WTC11 (cell line): ENCODE data around the gene MAGED1.

Experiments used
- JUN ChIP-seq: sonication (generic); formaldehyde crosslinking; IDR thresholded peaks from 2 replicates; pipeline ENCODE4 v1.8.0; 2023; ENCODE audit warnings: mild to moderate bottlenecking, missing genetic modification reagents
- MXD4 ChIP-seq: fragments of 250-450 bp; sonication (Bioruptor Pico); IDR thresholded peaks from 2 replicates; pipeline ENCODE4 v1.8.0; 2021; ENCODE audit warnings: mild to moderate bottlenecking, moderate library complexity, borderline replicate concordance
- NFYB ChIP-seq: sonication (generic); formaldehyde crosslinking; conservative IDR thresholded peaks from 2 replicates; pipeline ENCODE4 v1.8.0; 2022; ENCODE audit warnings: low read depth, missing genetic modification reagents
- SP1 ChIP-seq: sonication (generic); formaldehyde crosslinking; conservative IDR thresholded peaks from 2 replicates; pipeline ENCODE4 v1.8.1; 2022; ENCODE audit warnings: missing genetic modification reagents
- ZNF121 ChIP-seq: sonication (generic); formaldehyde crosslinking; IDR thresholded peaks from 2 replicates; pipeline ENCODE4 v1.8.0; 2023; ENCODE audit warnings: missing genetic modification reagents
- ZNF138 ChIP-seq: sonication (generic); formaldehyde crosslinking; conservative IDR thresholded peaks from 2 replicates; pipeline ENCODE4 v1.8.1; 2022; ENCODE audit warnings: mild to moderate bottlenecking, moderate library complexity, missing genetic modification reagents
- TF ChIP-seq, protein P1 (sequence below): fragments of 200-600 bp; IDR thresholded peaks from 2 replicates; pipeline ENCODE4 v1.8.0; 2022; ENCODE audit warnings: antibody characterized with exemption
- TF ChIP-seq, protein P2 (sequence below): sonication (generic); formaldehyde crosslinking; IDR thresholded peaks from 2 replicates; pipeline ENCODE4 v1.8.0; 2022; ENCODE audit warnings: mild to moderate bottlenecking, missing genetic modification reagents
- TF ChIP-seq, protein P3 (sequence below): sonication (generic); formaldehyde crosslinking; conservative IDR thresholded peaks from 2 replicates; pipeline ENCODE4 v1.8.1; 2022; ENCODE audit warnings: mild to moderate bottlenecking, missing genetic modification reagents
- TF ChIP-seq, protein P4 (sequence below): sonication (generic); formaldehyde crosslinking; IDR thresholded peaks from 2 replicates; pipeline ENCODE4 v1.8.1; 2022; ENCODE audit warnings: low read depth, missing genetic modification reagents, borderline replicate concordance
- TF ChIP-seq, protein P5 (sequence below): sonication (generic); formaldehyde crosslinking; IDR thresholded peaks from 2 replicates; pipeline ENCODE4 v1.8.0; 2023; ENCODE audit warnings: mild to moderate bottlenecking, missing genetic modification reagents

DNA sequence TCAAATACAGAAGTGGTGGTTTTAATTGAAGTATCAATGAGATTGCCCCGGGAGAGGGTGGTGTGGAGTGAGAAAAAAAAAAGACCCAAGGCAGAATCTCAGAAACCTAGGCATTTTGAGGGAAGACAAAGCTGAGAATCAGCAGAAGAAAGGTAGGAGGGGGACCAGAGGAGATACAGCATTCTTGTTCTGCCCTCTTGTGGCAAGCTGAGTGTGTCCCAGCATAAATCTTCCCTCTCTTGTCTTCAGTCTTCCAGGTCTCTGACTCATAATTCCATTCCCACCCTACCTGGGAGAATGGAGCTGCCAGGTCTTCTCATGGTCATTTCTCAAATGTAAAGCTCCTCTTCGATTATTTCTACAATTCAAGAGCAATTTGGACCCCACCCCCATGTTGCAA lies 32.7 kb upstream of the MAGED1 start:
- TF ChIP-seq, protein P1, sequence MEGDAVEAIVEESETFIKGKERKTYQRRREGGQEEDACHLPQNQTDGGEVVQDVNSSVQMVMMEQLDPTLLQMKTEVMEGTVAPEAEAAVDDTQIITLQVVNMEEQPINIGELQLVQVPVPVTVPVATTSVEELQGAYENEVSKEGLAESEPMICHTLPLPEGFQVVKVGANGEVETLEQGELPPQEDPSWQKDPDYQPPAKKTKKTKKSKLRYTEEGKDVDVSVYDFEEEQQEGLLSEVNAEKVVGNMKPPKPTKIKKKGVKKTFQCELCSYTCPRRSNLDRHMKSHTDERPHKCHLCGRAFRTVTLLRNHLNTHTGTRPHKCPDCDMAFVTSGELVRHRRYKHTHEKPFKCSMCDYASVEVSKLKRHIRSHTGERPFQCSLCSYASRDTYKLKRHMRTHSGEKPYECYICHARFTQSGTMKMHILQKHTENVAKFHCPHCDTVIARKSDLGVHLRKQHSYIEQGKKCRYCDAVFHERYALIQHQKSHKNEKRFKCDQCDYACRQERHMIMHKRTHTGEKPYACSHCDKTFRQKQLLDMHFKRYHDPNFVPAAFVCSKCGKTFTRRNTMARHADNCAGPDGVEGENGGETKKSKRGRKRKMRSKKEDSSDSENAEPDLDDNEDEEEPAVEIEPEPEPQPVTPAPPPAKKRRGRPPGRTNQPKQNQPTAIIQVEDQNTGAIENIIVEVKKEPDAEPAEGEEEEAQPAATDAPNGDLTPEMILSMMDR = peak; percentile 20; the same call in 1 of the 2 replicates
- TF ChIP-seq MXD4 (CRISPR knock-in tag) (no peak), SP1 (no peak), ZNF138 (CRISPR knock-in tag) (no peak), NFYB (CRISPR knock-in tag) (no peak), ZNF121 (no peak), JUN (CRISPR knock-in tag) (no peak)
- TF ChIP-seq, protein P2, sequence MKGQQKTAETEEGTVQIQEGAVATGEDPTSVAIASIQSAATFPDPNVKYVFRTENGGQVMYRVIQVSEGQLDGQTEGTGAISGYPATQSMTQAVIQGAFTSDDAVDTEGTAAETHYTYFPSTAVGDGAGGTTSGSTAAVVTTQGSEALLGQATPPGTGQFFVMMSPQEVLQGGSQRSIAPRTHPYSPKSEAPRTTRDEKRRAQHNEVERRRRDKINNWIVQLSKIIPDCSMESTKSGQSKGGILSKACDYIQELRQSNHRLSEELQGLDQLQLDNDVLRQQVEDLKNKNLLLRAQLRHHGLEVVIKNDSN = no peak
- TF ChIP-seq, protein P3, sequence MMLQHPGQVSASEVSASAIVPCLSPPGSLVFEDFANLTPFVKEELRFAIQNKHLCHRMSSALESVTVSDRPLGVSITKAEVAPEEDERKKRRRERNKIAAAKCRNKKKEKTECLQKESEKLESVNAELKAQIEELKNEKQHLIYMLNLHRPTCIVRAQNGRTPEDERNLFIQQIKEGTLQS = no peak
- TF ChIP-seq, protein P4, sequence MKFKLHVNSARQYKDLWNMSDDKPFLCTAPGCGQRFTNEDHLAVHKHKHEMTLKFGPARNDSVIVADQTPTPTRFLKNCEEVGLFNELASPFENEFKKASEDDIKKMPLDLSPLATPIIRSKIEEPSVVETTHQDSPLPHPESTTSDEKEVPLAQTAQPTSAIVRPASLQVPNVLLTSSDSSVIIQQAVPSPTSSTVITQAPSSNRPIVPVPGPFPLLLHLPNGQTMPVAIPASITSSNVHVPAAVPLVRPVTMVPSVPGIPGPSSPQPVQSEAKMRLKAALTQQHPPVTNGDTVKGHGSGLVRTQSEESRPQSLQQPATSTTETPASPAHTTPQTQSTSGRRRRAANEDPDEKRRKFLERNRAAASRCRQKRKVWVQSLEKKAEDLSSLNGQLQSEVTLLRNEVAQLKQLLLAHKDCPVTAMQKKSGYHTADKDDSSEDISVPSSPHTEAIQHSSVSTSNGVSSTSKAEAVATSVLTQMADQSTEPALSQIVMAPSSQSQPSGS (CRISPR knock-in tag) = no peak
- TF ChIP-seq, protein P5, sequence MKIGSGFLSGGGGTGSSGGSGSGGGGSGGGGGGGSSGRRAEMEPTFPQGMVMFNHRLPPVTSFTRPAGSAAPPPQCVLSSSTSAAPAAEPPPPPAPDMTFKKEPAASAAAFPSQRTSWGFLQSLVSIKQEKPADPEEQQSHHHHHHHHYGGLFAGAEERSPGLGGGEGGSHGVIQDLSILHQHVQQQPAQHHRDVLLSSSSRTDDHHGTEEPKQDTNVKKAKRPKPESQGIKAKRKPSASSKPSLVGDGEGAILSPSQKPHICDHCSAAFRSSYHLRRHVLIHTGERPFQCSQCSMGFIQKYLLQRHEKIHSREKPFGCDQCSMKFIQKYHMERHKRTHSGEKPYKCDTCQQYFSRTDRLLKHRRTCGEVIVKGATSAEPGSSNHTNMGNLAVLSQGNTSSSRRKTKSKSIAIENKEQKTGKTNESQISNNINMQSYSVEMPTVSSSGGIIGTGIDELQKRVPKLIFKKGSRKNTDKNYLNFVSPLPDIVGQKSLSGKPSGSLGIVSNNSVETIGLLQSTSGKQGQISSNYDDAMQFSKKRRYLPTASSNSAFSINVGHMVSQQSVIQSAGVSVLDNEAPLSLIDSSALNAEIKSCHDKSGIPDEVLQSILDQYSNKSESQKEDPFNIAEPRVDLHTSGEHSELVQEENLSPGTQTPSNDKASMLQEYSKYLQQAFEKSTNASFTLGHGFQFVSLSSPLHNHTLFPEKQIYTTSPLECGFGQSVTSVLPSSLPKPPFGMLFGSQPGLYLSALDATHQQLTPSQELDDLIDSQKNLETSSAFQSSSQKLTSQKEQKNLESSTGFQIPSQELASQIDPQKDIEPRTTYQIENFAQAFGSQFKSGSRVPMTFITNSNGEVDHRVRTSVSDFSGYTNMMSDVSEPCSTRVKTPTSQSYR = no peak
